Measurements from ENCODE around the gene CYREN. TPM values are rescaled to one million over a fixed set of nuclear protein-coding genes. Genes with fewer than 3 reads are reported as not detected.

Gene CYREN
- total RNA-seq, 1 donor from 2014 or later = 33.3 TPM

DNA sequence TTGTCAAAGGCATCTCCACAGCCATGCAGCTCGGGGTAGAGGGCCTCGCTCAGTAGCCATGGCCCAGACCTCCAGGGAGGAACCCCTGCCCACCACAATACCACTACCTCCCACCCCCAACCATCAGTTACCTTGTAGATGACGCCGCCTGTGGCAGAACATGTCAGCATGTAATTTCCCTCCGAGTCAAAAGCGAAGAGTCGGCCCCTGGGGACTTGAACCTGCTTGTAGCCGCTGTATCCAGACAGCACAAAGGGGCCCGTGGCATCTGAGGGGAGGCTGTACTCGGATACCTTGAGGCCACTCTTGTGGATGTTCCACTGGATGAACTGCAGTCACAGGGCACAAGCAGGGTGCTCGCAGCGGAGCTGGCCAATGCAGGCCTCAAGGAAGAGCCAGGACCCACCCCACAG, 16.3 kb upstream of the CYREN start:
- Mint-ChIP-seq H3K36me3 (ENCODE audit: unreplicated experiment) (peaks cover 20% of the 10 kb centered on the region), H3K27me3 (ENCODE audit: unreplicated experiment) (no peaks in the 10 kb centered on the region), H3K27ac (ENCODE audit: unreplicated experiment) (no peak overlapping the region), H3K4me1 (ENCODE audit: low read depth, unreplicated experiment) (no peaks in the 10 kb centered on the region), H3K9me3 (ENCODE audit: unreplicated experiment) (peaks cover 2% of the 10 kb centered on the region), H3K4me3 (ENCODE audit: unreplicated experiment) (no peak overlapping the region)
- no peak for DNase-seq
- no peak for TF ChIP-seq CTCF (IDR thresholded peaks at IDR 0.05; ENCODE audit: partially characterized antibody, unreplicated experiment)

DNA sequence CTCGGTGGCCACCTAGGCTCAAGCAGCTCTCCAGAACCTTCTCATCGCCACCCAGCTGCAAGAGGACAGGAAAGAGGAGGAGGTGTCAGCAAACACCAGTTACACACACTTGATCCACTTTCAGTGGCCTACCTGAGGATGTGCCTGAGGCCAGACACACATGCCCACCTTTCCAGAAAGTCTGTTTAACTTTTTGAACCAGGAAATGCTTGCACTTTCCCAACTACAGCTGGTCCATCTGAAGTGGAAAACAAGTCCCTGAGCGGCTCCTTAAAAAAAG, 15.7 kb upstream of the CYREN start:
- H3K27me3 Mint-ChIP-seq (ENCODE audit: unreplicated experiment) = no peaks in the 10 kb centered on the region
- no peak for DNase-seq
- peaks cover 27% of the 10 kb centered on the region for H3K36me3 Mint-ChIP-seq (ENCODE audit: unreplicated experiment)
- no peaks in the 10 kb centered on the region for H3K4me1 Mint-ChIP-seq (ENCODE audit: low read depth, unreplicated experiment)
- no peak overlapping the region for H3K27ac Mint-ChIP-seq (ENCODE audit: unreplicated experiment)
- H3K4me3 Mint-ChIP-seq (ENCODE audit: unreplicated experiment) = no peak overlapping the region
- TF ChIP-seq CTCF (IDR thresholded peaks at IDR 0.05; ENCODE audit: partially characterized antibody, unreplicated experiment) = no peak
- H3K9me3 Mint-ChIP-seq (ENCODE audit: unreplicated experiment) = peaks cover 3% of the 10 kb centered on the region

GRCh38 chr7:135185471-135186260, 15.2 kb upstream of the CYREN start:
- peaks cover 4% of the 10 kb centered on the region for H3K9me3 Mint-ChIP-seq (ENCODE audit: unreplicated experiment)
- no peaks in the 10 kb centered on the region for H3K4me1 Mint-ChIP-seq (ENCODE audit: low read depth, unreplicated experiment)
- no peak overlapping the region for H3K4me3 Mint-ChIP-seq (ENCODE audit: unreplicated experiment)
- DNase-seq = no peak
- TF ChIP-seq CTCF (IDR thresholded peaks at IDR 0.05; ENCODE audit: partially characterized antibody, unreplicated experiment) = no peak
- no peak overlapping the region for H3K27ac Mint-ChIP-seq (ENCODE audit: unreplicated experiment)
- no peaks in the 10 kb centered on the region for H3K27me3 Mint-ChIP-seq (ENCODE audit: unreplicated experiment)
- H3K36me3 Mint-ChIP-seq (ENCODE audit: unreplicated experiment) = peaks cover 29% of the 10 kb centered on the region

DNA sequence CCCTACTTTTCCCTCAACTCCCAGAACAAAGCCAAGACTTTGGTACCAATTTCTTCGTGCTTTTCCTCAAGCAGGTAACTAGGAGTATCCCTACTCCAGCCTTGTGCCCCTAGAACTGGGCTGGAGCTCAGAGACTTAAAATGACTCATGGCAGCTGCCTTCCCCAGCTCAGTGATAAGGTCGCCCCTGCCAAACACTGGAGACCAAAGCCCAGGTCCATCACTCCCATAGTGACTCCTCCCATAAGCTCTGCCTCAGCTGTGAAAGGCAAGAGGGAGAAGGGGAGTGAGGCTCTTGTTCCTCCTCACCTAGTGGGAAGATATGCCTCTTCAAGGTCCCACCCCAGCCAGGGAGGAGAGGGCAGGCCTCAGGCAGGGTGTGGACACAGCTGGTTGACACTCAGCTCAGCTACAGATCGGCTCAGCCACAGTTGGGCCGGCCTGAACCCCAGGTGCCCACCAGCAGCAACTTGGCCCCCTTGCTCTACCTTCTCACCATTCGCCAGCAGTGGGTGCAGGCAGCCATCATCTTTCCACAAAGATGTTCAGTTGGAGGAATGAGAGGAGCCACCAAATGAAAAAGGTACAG, 13.8 kb upstream of the CYREN start:
- DNase-seq = no peak
- H3K4me1 Mint-ChIP-seq (ENCODE audit: low read depth, unreplicated experiment) = no peaks in the 10 kb centered on the region
- H3K27ac Mint-ChIP-seq (ENCODE audit: unreplicated experiment) = no peak overlapping the region
- no peak overlapping the region for H3K4me3 Mint-ChIP-seq (ENCODE audit: unreplicated experiment)
- H3K27me3 Mint-ChIP-seq (ENCODE audit: unreplicated experiment) = no peaks in the 10 kb centered on the region
- H3K36me3 Mint-ChIP-seq (ENCODE audit: unreplicated experiment) = peaks cover 29% of the 10 kb centered on the region
- H3K9me3 Mint-ChIP-seq (ENCODE audit: unreplicated experiment) = peaks cover 4% of the 10 kb centered on the region
- TF ChIP-seq CTCF (IDR thresholded peaks at IDR 0.05; ENCODE audit: partially characterized antibody, unreplicated experiment) = no peak

DNA sequence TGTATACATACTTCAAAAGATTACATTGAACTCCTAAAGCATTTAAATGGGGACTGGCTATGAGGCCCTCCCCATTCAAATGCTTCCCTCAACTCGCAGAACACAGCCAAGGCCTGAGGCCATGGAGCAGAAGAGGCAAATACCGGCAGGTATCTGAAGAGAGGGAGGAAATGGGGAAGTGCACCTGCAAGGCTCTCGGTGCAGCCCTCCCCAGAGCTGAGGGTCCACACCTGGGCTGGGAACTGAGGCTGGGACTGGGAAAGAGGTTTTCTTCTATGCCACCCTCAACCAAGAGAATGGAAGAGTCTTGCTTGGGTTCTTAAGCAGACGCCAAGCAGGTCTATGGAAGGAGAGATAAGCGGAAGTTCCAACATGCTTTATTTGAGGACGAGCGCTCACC, 13.0 kb upstream of the CYREN start:
- H3K36me3 Mint-ChIP-seq (ENCODE audit: unreplicated experiment) = peaks cover 34% of the 10 kb centered on the region
- no peaks in the 10 kb centered on the region for H3K4me1 Mint-ChIP-seq (ENCODE audit: low read depth, unreplicated experiment)
- no peak overlapping the region for H3K4me3 Mint-ChIP-seq (ENCODE audit: unreplicated experiment)
- no peak overlapping the region for H3K27ac Mint-ChIP-seq (ENCODE audit: unreplicated experiment)
- H3K27me3 Mint-ChIP-seq (ENCODE audit: unreplicated experiment) = no peaks in the 10 kb centered on the region
- peaks cover 8% of the 10 kb centered on the region for H3K9me3 Mint-ChIP-seq (ENCODE audit: unreplicated experiment)
- TF ChIP-seq CTCF (IDR thresholded peaks at IDR 0.05; ENCODE audit: partially characterized antibody, unreplicated experiment) = no peak
- no peak for DNase-seq
